Measurements from ENCODE around the gene FANCB. TPM values are rescaled to one million over a fixed set of nuclear protein-coding genes. Genes with fewer than 3 reads are reported as not detected.

The FANCB gene
- total and polyA plus RNA-seq, 2 of the 13 experiments (the other 11 are each of a cell fraction or from before 2014, with no cell fraction given): 1.0 to 5.8 TPM

DNA sequence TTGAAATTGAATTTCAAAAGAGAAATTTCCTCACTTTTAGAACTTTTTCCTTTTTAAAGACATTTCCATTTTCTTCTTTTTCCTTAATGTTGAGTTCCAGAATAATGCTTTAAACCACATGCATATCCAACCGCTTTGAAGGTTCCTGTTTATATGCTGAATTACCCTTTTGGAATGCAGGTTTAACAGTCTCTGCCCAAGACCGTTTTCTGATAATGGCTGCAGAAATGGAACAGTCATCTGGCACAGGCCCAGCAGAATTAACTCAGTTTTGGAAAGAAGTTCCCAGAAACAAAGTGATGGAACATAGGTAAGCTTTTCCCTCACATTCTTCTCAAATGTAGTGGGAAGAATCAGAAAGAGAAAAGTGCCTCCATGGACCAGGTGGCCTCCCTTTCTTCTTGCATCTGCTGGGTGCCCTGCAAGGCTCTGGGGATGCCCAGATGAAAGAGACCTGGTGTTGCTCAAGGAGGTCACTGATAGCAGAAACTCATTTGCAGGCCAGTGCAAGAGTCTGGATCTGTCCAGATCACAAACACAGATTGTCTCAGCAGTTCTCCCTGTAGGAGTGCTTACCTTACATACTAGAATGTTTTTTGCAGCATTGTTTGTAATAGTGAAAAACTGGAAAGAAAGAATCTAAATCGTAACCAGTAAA lies 43.3 kb upstream of the FANCB start:
- Histone ChIP-seq H4K20me1 (ENCODE audit: insufficient read depth, low read length) (no peaks in the 10 kb centered on the region), H2AFZ (ENCODE audit: low read length) (no peak overlapping the region), H3K9ac (ENCODE audit: insufficient read depth, low read depth, low read length) (no peak overlapping the region), H3K36me3 (replicated peaks in 1 of 2; ENCODE audit: control insufficient read depth in 1 of 2, insufficient read depth in 2 of 2, low read length in 2 of 2) (peaks cover 2 to 11% of the 10 kb centered on the region in 2 experiments; a peak in 3 of 5 replicates), H3K79me2 (ENCODE audit: insufficient read depth, low read length) (no peaks in the 10 kb centered on the region), H3K9me3 (ENCODE audit: low read length) (no peaks in the 10 kb centered on the region), H3K27ac (ENCODE audit: extremely low read length, insufficient read depth, low read length) (no peak overlapping the region), H3K4me2 (ENCODE audit: low read depth, low read length) (no peak overlapping the region), H3K4me1 (ENCODE audit: insufficient read depth, low read length) (no peaks in the 10 kb centered on the region), H3K27me3 (ENCODE audit: control insufficient read depth in 1 of 2, insufficient read depth in 2 of 2, low read length in 2 of 2) (no peaks in the 10 kb centered on the region), H3K4me3 (replicated peaks in 1 of 3; ENCODE audit: insufficient read depth in 1 of 3, low read depth in 2 of 3, low read length in 3 of 3) (no peak overlapping the region)
- DNase-seq (ENCODE audit: low spot score) (no peak), FAIRE-seq (no peak), ATAC-seq (no peak)
- ChIA-PET CTCF (ENCODE audit: low intra/inter-chr PET ratio, low total read pairs) (no interaction called here), POLR2A (no interaction called here)
- intact Hi-C loops (cut with micrococcal nuclease; ENCODE audit: unreplicated experiment): no loop called here
- TF ChIP-seq, protein P1, sequence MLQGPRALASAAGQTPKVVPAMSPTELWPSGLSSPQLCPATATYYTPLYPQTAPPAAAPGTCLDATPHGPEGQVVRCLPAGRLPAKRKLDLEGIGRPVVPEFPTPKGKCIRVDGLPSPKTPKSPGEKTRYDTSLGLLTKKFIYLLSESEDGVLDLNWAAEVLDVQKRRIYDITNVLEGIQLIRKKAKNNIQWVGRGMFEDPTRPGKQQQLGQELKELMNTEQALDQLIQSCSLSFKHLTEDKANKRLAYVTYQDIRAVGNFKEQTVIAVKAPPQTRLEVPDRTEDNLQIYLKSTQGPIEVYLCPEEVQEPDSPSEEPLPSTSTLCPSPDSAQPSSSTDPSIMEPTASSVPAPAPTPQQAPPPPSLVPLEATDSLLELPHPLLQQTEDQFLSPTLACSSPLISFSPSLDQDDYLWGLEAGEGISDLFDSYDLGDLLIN (CRISPR knock-in tag; IDR thresholded peaks at IDR 0.05; ENCODE audit: borderline replicate concordance): no peak
- TF ChIP-seq, protein P2, sequence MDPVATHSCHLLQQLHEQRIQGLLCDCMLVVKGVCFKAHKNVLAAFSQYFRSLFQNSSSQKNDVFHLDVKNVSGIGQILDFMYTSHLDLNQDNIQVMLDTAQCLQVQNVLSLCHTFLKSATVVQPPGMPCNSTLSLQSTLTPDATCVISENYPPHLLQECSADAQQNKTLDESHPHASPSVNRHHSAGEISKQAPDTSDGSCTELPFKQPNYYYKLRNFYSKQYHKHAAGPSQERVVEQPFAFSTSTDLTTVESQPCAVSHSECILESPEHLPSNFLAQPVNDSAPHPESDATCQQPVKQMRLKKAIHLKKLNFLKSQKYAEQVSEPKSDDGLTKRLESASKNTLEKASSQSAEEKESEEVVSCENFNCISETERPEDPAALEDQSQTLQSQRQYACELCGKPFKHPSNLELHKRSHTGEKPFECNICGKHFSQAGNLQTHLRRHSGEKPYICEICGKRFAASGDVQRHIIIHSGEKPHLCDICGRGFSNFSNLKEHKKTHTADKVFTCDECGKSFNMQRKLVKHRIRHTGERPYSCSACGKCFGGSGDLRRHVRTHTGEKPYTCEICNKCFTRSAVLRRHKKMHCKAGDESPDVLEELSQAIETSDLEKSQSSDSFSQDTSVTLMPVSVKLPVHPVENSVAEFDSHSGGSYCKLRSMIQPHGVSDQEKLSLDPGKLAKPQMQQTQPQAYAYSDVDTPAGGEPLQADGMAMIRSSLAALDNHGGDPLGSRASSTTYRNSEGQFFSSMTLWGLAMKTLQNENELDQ (CRISPR knock-in tag; IDR thresholded peaks at IDR 0.05; ENCODE audit: borderline replicate concordance): no peak
- TF ChIP-seq ZSCAN29 (CRISPR knock-in tag; conservative IDR thresholded peaks at IDR 0.05) (no peak), LCORL (IDR thresholded peaks at IDR 0.05) (no peak), LCORL (CRISPR knock-in tag; IDR thresholded peaks at IDR 0.05) (no peak), ZNF567 (CRISPR knock-in tag; IDR thresholded peaks at IDR 0.05; ENCODE audit: borderline replicate concordance) (no peak), ZFP36 (IDR thresholded peaks at IDR 0.05; ENCODE audit: borderline replicate concordance, low read depth, low read length, partially characterized antibody) (no peak), SP2 (CRISPR knock-in tag; IDR thresholded peaks at IDR 0.05) (no peak)
- in situ Hi-C loops (cut with HindIII; ENCODE audit: extremely low pct_ligation_motif_present, low pct_unique_long_range_greater_than_20kb): no loop called here
- 96% methylated on average over 3 of the region's 3 CpGs for WGBS (ENCODE audit: low lambda C conversion rate)
- BruUV-seq (replicated peaks): no TSS peak
